HFFc6 (cell line): ENCODE measurements around the gene GGACT. TPM values are rescaled to one million over a fixed set of nuclear protein-coding genes. Genes with fewer than 3 reads are reported as not detected.

Experiments
- DNase-seq: peaks from one replicate; pipeline ENCODE4 v3.0.0-alpha.2; 2018
- H3K27ac Mint-ChIP-seq: 2 replicates; pipeline ENCODE4 v1.8.0; 2020; ENCODE audit warnings: mild to moderate bottlenecking, mixed read lengths
- H3K27me3 Mint-ChIP-seq: 2 replicates; pipeline ENCODE4 v1.8.0; 2021; ENCODE audit warnings: mild to moderate bottlenecking, moderate library complexity, mixed read lengths; ENCODE audit not compliant: insufficient read depth
- H3K36me3 Mint-ChIP-seq: 2 replicates; pipeline ENCODE4 v1.8.0; 2021; ENCODE audit warnings: low read depth, mixed read lengths
- H3K4me1 Mint-ChIP-seq: 2 replicates; pipeline ENCODE4 v1.8.0; 2020; ENCODE audit warnings: low read depth, mixed read lengths
- H3K4me3 Mint-ChIP-seq: 2 replicates; pipeline ENCODE4 v1.8.0; 2020; ENCODE audit warnings: mild to moderate bottlenecking, moderate library complexity, mixed read lengths
- H3K9me3 Mint-ChIP-seq: 2 replicates; pipeline ENCODE4 v1.8.0; 2020; ENCODE audit warnings: mild to moderate bottlenecking, mixed read lengths
- CTCF ChIP-seq: fragments of 200-600 bp; sonication (generic); IDR thresholded peaks from 2 replicates; pipeline ENCODE4 v1.5.0; 2021; ENCODE audit warnings: antibody characterized with exemption, mild to moderate bottlenecking
- total RNA-seq, 6 experiments: library from RNA; stranded (reverse); fragmentation: NEBNext Ultra II Directional; extraction: Animal tissue kit (Norgen Biotek cat#: 25700); gene quantifications; 2 replicates in 1 of 6; 3 replicates in 5 of 6; pipeline ENCODE4 v1.2.3, GENCODE V29; 2021

Gene GGACT
- total RNA-seq, 6 experiments from 2014 or later = 0.99 to 3.0 (median 1.8) TPM

- DNase-seq = no peak
- Mint-ChIP-seq H3K9me3 (no peaks in the 10 kb centered on the region), H3K4me1 (peaks cover 11% of the 10 kb centered on the region), H3K27me3 (no peaks in the 10 kb centered on the region), H3K4me3 (no peak overlapping the region), H3K27ac (no peak overlapping the region), H3K36me3 (no peaks in the 10 kb centered on the region)
- TF ChIP-seq CTCF = no peak
Measured at GRCh38 chr13:100484702-100485101, 103.9 kb downstream of the GGACT start.

GRCh38 chr13:100483841-100484381 lies 104.7 kb downstream of the GGACT start:
- H3K27ac Mint-ChIP-seq = no peak overlapping the region
- no peak overlapping the region for H3K4me3 Mint-ChIP-seq
- no peaks in the 10 kb centered on the region for H3K27me3 Mint-ChIP-seq
- H3K4me1 Mint-ChIP-seq = peaks cover 11% of the 10 kb centered on the region
- no peak for TF ChIP-seq CTCF
- H3K36me3 Mint-ChIP-seq = no peaks in the 10 kb centered on the region
- no peak for DNase-seq
- no peaks in the 10 kb centered on the region for H3K9me3 Mint-ChIP-seq

- Mint-ChIP-seq H3K36me3 (no peaks in the 10 kb centered on the region), H3K27ac (no peak overlapping the region), H3K9me3 (no peaks in the 10 kb centered on the region), H3K4me3 (no peak overlapping the region), H3K4me1 (peaks cover 11% of the 10 kb centered on the region), H3K27me3 (no peaks in the 10 kb centered on the region)
- no peak for TF ChIP-seq CTCF
- no peak for DNase-seq
Measured at GRCh38 chr13:100483139-100483538, 105.5 kb downstream of the GGACT start.

GRCh38 chr13:100480676-100481075 lies 107.9 kb downstream of the GGACT start:
- DNase-seq = no peak
- no peaks in the 10 kb centered on the region for H3K27me3 Mint-ChIP-seq
- TF ChIP-seq CTCF = no peak
- H3K36me3 Mint-ChIP-seq = no peaks in the 10 kb centered on the region
- no peak overlapping the region for H3K4me3 Mint-ChIP-seq
- H3K9me3 Mint-ChIP-seq = no peaks in the 10 kb centered on the region
- H3K4me1 Mint-ChIP-seq = peaks cover 11% of the 10 kb centered on the region
- H3K27ac Mint-ChIP-seq = no peak overlapping the region

Other genes starting within 250 kb of the GGACT start
- 1 to 10 TPM; 4.9 to 9.0 (median 8.0) TPM for gene TMTC4, start 86.0 kb upstream of the GGACT start, total RNA-seq